ENCODE measurements around the gene DYRK1A.

Gene DYRK1A

GRCh38 chr21:37450445-37450941 lies 83.9 kb downstream of the DYRK1A start:
- no peak for DNase-seq (ENCODE audit: low read depth in 2 of 2)

GRCh38 chr21:37451446-37451845 lies 84.9 kb downstream of the DYRK1A start:
- DNase-seq (ENCODE audit: low read depth in 2 of 2), result no peak

- no peak for DNase-seq (ENCODE audit: low read depth in 2 of 2)
These were observed 85.7 kb downstream of the DYRK1A start for GRCh38 chr21:37452227-37452626.

GRCh38 chr21:37453350-37453749 lies 86.8 kb downstream of the DYRK1A start:
- no peak for DNase-seq (ENCODE audit: low read depth in 2 of 2)

DNA sequence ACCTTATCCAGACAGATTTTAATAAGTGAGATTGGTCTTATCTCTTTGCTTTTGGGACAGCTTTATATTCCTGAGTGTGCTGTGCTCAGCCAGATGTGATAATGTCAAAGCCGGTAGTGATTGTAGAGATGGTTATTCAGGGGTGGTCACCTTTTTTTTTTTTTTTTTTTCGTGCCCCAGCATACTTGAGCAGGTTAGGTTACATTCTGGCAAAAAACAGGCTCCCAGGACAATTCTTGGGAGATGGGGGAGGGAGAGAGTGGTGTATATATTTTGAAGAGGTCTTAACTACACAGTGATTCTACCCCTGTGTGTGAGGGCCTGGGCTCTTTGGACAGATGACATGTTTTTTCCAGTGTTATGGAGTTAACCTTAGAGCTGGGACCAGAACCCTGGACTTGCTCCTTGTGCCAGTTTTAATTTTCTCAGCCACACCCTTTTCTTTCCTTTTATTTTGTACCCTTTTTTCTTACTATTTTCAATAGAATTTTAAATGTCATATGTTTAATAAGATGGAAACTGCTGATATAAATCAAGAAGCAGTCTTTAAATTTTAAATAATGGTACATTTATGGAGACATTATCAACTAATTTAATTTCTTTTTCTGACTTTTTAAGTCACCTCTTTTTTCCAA lies 88.4 kb downstream of the DYRK1A start:
- no peak for DNase-seq (ENCODE audit: low read depth in 2 of 2)

DNA sequence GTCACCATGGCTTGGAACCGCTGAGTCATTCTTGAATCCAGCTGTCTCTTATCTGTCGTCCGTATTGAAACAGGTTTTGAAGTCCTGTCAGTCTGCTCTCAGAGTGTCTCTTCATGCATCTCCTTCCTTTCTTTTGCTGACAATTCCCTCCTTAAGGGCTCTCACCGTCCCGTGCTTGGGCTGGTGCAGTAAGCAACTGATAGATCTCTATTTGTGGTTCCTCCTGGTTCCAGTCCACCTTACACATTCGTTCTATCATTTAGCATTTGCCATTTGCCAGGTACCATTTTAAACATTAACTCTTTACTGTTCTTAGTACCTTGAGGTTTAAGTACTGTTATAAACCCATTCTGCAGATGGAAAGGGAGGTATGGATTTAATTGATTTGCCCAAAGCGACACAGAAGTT lies 88.9 kb downstream of the DYRK1A start:
- no peak for DNase-seq (ENCODE audit: low read depth in 2 of 2)

GRCh38 chr21:37458669-37459276 lies 92.2 kb downstream of the DYRK1A start:
- DNase-seq (ENCODE audit: low read depth in 2 of 2), result no peak

DNA sequence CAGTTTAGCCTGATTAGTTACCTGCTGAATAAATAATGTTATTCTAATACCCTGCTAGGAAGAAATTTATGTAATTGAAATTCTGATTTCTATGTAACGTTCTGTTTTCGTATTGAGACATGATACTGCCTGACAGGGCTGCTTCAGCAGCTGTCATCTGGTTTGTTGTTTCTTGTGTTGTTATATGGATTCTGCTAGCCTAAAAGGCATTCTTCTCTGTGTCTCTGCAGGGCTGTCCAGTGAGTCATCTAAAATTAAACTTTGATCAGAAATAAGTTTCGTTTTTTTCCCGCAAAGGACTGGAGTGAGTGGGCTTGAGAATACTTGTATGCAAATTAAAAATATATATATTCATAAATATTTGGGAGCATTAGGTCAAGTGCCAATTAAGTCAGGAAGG lies 93.0 kb downstream of the DYRK1A start:
- no peak for DNase-seq (ENCODE audit: low read depth in 2 of 2)

GRCh38 chr21:37460196-37460595 lies 93.6 kb downstream of the DYRK1A start:
- no peak for DNase-seq (ENCODE audit: low read depth in 2 of 2)

DNA sequence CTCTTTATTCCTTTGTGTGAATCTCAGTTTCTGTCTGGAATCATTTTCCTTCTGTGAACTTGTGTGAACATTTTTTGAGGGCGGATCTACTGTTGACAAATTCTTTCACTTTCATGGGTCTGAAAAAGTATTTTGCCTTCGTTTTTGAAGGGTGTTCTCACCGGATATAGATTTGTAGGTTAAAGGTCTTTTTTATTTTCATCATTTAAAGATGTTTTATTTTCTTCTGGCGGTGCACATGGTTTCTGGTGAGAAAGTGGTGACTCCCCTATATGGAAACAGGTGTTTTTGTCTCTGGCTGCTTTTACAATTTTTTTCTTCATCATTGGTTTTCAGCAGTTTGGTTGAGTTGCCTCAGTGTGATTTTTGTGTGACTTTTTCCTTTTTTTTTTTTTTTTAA lies 94.9 kb downstream of the DYRK1A start:
- DNase-seq (ENCODE audit: low read depth in 2 of 2), result no peak

DNA sequence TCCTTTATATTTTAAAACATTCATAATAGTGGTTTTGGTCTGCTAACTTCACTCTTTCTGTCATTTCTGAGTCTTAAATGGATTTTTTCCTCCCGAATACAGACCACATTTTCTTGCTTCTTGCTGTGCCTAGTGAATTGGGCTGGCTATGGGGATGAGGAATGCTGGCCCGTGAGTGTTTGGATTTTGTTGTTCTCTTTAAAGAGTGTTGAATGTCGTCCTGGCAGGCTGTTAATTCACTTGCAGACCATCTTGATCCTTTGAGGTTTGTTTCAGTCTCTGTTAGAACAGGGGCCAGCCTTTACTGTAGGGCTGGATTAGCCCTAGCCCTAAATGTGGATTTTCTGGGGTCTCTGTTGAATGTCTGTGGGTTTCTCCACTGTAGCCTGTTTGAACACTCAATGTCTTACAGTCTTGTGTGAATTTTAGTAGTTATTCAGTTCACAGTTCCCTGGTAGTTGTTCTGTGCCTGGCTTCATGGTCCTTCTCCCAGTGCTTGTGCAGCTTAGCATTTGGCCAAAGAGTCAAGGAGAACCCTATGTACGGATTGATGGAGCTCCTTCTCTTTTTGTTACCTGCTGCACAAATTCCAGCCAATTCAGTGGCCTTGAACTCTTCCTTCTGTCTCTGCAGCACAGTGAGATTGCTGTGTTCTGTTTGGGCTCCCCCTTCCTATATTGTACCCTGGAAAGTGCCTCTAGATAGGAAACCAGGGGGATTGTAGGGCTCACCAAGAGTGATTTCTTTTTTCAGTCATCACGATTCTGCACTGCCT lies 95.7 kb downstream of the DYRK1A start:
- DNase-seq (ENCODE audit: low read depth in 2 of 2), result no peak

DNA sequence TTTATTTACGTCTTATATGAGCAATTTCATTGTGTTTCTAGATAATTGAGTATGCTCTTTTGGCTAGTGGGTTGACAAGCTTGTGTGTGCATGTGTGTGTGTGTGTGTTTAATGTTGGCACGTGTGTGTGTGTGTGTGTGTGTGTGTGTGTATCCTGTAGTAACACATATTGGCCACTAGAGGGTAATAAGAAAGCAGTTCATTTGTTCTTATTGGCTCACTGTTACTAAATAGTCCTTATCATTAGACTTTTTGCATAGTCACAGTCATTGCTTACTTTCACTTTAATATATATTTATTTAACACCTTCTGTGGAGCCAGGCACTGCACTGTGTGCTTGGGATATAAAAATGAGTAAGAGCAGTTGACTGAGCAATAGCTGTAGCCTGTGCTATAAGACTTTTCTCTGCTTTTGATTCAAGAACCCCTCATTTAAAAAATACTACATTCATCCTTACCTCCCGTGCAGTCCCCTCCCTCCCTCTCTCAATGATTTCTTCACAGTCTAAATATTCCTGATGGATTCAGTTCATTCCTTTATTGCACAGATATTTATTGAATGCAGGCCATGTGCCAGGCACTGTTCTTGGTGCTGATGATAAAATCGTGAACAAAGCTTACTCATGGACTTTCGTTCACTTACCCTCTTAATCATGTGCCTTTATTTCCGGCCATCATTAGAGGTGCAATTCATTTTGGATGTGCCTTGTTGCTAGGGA lies 96.7 kb downstream of the DYRK1A start:
- DNase-seq (ENCODE audit: low read depth in 2 of 2), result no peak

- no peak for DNase-seq (ENCODE audit: low read depth in 2 of 2)
These were observed 100.5 kb downstream of the DYRK1A start for GRCh38 chr21:37467082-37467481.

DNA sequence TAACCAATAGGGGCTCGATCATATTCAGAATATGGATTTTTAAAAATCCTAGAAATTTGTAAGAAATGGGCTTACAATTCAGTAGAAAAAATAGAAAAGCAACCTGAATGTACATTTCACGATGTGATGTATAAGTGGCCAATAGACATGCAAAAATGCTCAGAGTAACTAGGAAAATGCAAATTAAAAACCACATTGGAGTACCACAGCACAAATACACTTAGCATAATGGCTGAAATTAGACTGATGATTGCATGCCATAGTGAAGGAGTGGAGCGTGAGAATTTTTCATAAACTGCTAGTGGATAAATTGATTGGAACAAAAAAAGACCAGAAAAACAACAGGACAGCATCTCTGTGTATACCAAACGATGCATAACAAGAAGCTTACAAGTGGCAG lies 102.3 kb downstream of the DYRK1A start:
- no peak for DNase-seq (ENCODE audit: low read depth in 2 of 2)

DNA sequence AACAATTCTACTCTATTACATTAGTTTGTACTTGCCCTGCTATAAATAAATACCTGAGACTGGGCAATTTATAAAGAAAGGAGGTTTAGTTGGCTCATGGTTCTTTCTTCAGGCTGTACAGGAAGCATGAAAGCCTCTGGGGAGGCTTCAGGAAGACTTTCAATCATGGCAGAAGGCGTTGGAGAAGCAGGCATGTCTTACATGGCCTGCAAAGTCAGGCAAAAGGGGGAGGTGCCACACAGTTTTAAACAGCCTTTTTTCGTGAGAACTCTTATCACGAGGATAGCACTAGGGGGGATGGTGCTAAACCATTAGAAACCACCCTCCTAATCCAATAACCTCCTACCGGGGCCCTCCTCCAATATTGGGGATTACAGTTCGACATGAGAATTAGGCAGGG lies 102.9 kb downstream of the DYRK1A start:
- DNase-seq (ENCODE audit: low read depth in 2 of 2), result no peak

- no peak for DNase-seq (ENCODE audit: low read depth in 2 of 2)
These were observed 106.0 kb downstream of the DYRK1A start for GRCh38 chr21:37472581-37472980.

GRCh38 chr21:37473491-37473890 lies 106.9 kb downstream of the DYRK1A start:
- DNase-seq (ENCODE audit: low read depth in 2 of 2), result no peak

- DNase-seq (ENCODE audit: low read depth in 2 of 2), result no peak
These were observed 107.8 kb downstream of the DYRK1A start for GRCh38 chr21:37474342-37474741.

- DNase-seq (ENCODE audit: low read depth in 2 of 2), result no peak
These were observed 108.8 kb downstream of the DYRK1A start for GRCh38 chr21:37475186-37475868.

DNA sequence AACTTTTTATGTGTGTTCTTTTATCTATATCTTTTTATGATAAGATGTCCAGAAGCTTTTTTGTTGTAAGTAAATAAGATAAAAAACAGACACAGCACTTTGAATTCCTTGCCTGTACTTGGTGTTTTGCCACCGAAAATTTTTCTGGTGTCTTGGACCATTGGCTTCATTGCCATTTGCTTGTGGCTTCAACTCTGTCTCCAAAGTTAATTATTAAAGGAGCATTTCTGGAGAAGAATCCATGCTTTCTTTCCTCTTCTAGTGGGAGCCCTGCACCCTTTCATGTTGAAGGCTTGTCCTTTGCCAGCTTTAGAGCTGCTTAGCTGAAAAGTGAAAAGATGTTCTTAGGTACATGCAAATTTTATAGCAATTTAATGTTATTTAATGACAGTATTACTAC lies 112.2 kb downstream of the DYRK1A start:
- no peak for DNase-seq (ENCODE audit: low read depth in 2 of 2)

GRCh38 chr21:37483776-37484175 lies 117.2 kb downstream of the DYRK1A start:
- DNase-seq (ENCODE audit: low read depth in 2 of 2), result no peak
